ENCODE data around the gene SRPK2.

Gene SRPK2

GRCh38 chr7:105279688-105280007 is 109.1 kb downstream of the SRPK2 start:
- TF ChIP-seq CTCF (IDR thresholded peaks at IDR 0.05; ENCODE audit: low read length), result no peak
- no peak for TF ChIP-seq EZH2 (IDR thresholded peaks at IDR 0.05; ENCODE audit: borderline replicate concordance, low read length)
- Histone ChIP-seq H4K20me1 (ENCODE audit: insufficient read depth, low read length) (no peaks in the 10 kb centered on the region), H3K4me2 (ENCODE audit: low read length) (no peak overlapping the region)

GRCh38 chr7:105278973-105279687 is 109.6 kb downstream of the SRPK2 start:
- H3K79me2 ChIP-seq (ENCODE audit: insufficient read depth, low read length), result no peaks in the 10 kb centered on the region
- H3K27ac ChIP-seq (ENCODE audit: low read depth, low read length, poor library complexity, severe bottlenecking), result no peak overlapping the region
- no peak overlapping the region for H3K9ac ChIP-seq (ENCODE audit: low read length)
- no peaks in the 10 kb centered on the region for H4K20me1 ChIP-seq (ENCODE audit: insufficient read depth, low read length)
- H3K4me1 ChIP-seq (ENCODE audit: insufficient read depth, low read length, severe bottlenecking), result no peaks in the 10 kb centered on the region
- no peak overlapping the region for H3K4me3 ChIP-seq (ENCODE audit: low read depth, low read length, poor library complexity, severe bottlenecking)
- no peaks in the 10 kb centered on the region for H3K9me2 ChIP-seq (ENCODE audit: low read depth, low read length)
- no peaks in the 10 kb centered on the region for H3K27me3 ChIP-seq (ENCODE audit: insufficient read depth, low read length)
- no peaks in the 10 kb centered on the region; the same call in 1 of the 2 replicates for H3K36me3 ChIP-seq (ENCODE audit: insufficient read depth, low read length)
- H3K4me2 ChIP-seq (ENCODE audit: low read length), result no peak overlapping the region
- TF ChIP-seq EZH2 (IDR thresholded peaks at IDR 0.05; ENCODE audit: borderline replicate concordance, low read length) (no peak), CTCF (IDR thresholded peaks at IDR 0.05; ENCODE audit: low read length) (no peak)
- H3K9me3 ChIP-seq (ENCODE audit: low read length), result no peaks in the 10 kb centered on the region
- H3F3A ChIP-seq (ENCODE audit: insufficient read depth, low read length), result no peaks in the 10 kb centered on the region
- no peak overlapping the region for H2AFZ ChIP-seq (ENCODE audit: low read length)

More at GRCh38 chr7:105279688-105280007, 109.1 kb downstream of the SRPK2 start:
- Histone ChIP-seq H3K27me3 (ENCODE audit: insufficient read depth, low read length) (no peaks in the 10 kb centered on the region), H2AFZ (ENCODE audit: low read length) (no peak overlapping the region), H3K9me2 (ENCODE audit: low read depth, low read length) (no peaks in the 10 kb centered on the region), H3K36me3 (ENCODE audit: insufficient read depth, low read length) (no peaks in the 10 kb centered on the region; the same call in 1 of the 2 replicates), H3K4me1 (ENCODE audit: insufficient read depth, low read length, severe bottlenecking) (no peaks in the 10 kb centered on the region), H3K79me2 (ENCODE audit: insufficient read depth, low read length) (no peaks in the 10 kb centered on the region), H3K9me3 (ENCODE audit: low read length) (no peaks in the 10 kb centered on the region), H3K4me3 (ENCODE audit: low read depth, low read length, poor library complexity, severe bottlenecking) (no peak overlapping the region), H3F3A (ENCODE audit: insufficient read depth, low read length) (no peaks in the 10 kb centered on the region), H3K9ac (ENCODE audit: low read length) (no peak overlapping the region), H3K27ac (ENCODE audit: low read depth, low read length, poor library complexity, severe bottlenecking) (no peak overlapping the region)

- TF ChIP-seq CTCF (IDR thresholded peaks at IDR 0.05; ENCODE audit: low read length) (no peak), EZH2 (IDR thresholded peaks at IDR 0.05; ENCODE audit: borderline replicate concordance, low read length) (no peak)
- no peak overlapping the region for H3K9ac ChIP-seq (ENCODE audit: low read length)
- no peaks in the 10 kb centered on the region for H3K4me1 ChIP-seq (ENCODE audit: insufficient read depth, low read length, severe bottlenecking)
- H2AFZ ChIP-seq (ENCODE audit: low read length), result no peak overlapping the region
- no peak overlapping the region for H3K27ac ChIP-seq (ENCODE audit: low read depth, low read length, poor library complexity, severe bottlenecking)
- no peaks in the 10 kb centered on the region; the same call in 1 of the 2 replicates for H3K36me3 ChIP-seq (ENCODE audit: insufficient read depth, low read length)
- H3K79me2 ChIP-seq (ENCODE audit: insufficient read depth, low read length), result no peaks in the 10 kb centered on the region
- H3K9me2 ChIP-seq (ENCODE audit: low read depth, low read length), result no peaks in the 10 kb centered on the region
- no peaks in the 10 kb centered on the region for H3K9me3 ChIP-seq (ENCODE audit: low read length)
- H4K20me1 ChIP-seq (ENCODE audit: insufficient read depth, low read length), result no peaks in the 10 kb centered on the region
- no peak overlapping the region for H3K4me2 ChIP-seq (ENCODE audit: low read length)
- H3K4me3 ChIP-seq (ENCODE audit: low read depth, low read length, poor library complexity, severe bottlenecking), result no peak overlapping the region
- no peaks in the 10 kb centered on the region for H3K27me3 ChIP-seq (ENCODE audit: insufficient read depth, low read length)
- H3F3A ChIP-seq (ENCODE audit: insufficient read depth, low read length), result no peaks in the 10 kb centered on the region
These were observed 110.2 kb downstream of the SRPK2 start for GRCh38 chr7:105278565-105278964.

Data from OCI-LY1 (cell line).